NCI-H345 (cell line): ENCODE results near the gene SMC1B.
"Not testable (repeated sequence)": the region's sequence is repeated elsewhere in the genome, so short reads cannot be mapped to it uniquely, and the experiment has no call there.

ENCODE experiments used
- DNase-seq: peaks from one replicate; lab custom pipeline; 2025; lab: John Stamatoyannopoulos, UW

Gene SMC1B

GRCh38 chr22:45341498-45341897 is 71.9 kb downstream of the SMC1B start:
- no peak for DNase-seq

GRCh38 chr22:45340323-45340722 is 73.1 kb downstream of the SMC1B start:
- DNase-seq: no peak

- DNase-seq: no peak
Observed at GRCh38 chr22:45338795-45339194, 74.6 kb downstream of the SMC1B start.

- DNase-seq: no peak
Observed at GRCh38 chr22:45337536-45337935, 75.9 kb downstream of the SMC1B start.

- no peak for DNase-seq
Observed at GRCh38 chr22:45336971-45337431, 76.4 kb downstream of the SMC1B start.

- DNase-seq: no peak
Observed at GRCh38 chr22:45335854-45336522, 77.4 kb downstream of the SMC1B start.

- DNase-seq: no peak
Observed at GRCh38 chr22:45335021-45335818, 78.2 kb downstream of the SMC1B start.

- no peak for DNase-seq
Observed at GRCh38 chr22:45334528-45334927, 78.9 kb downstream of the SMC1B start.

- no peak for DNase-seq
Observed at GRCh38 chr22:45334068-45334467, 79.3 kb downstream of the SMC1B start.

- DNase-seq: no peak
Observed at GRCh38 chr22:45332001-45332400, 81.4 kb downstream of the SMC1B start.

- no peak for DNase-seq
Observed at GRCh38 chr22:45331486-45331885, 81.9 kb downstream of the SMC1B start.

- DNase-seq: no peak
Observed at GRCh38 chr22:45330548-45330947, 82.9 kb downstream of the SMC1B start.

- peak; percentile 14 for DNase-seq
Observed at GRCh38 chr22:45329530-45329936, 83.9 kb downstream of the SMC1B start.

GRCh38 chr22:45328822-45329529 is 84.4 kb downstream of the SMC1B start:
- no peak for DNase-seq

- DNase-seq: not testable (repeated sequence)
Observed at GRCh38 chr22:45328261-45328660, 85.1 kb downstream of the SMC1B start.

- DNase-seq: no peak
Observed at GRCh38 chr22:45324311-45324711, 89.1 kb downstream of the SMC1B start.

GRCh38 chr22:45323695-45324094 is 89.7 kb downstream of the SMC1B start:
- no peak for DNase-seq

- DNase-seq: no peak
Observed at GRCh38 chr22:45322873-45323525, 90.4 kb downstream of the SMC1B start.

GRCh38 chr22:45321827-45322226 is 91.6 kb downstream of the SMC1B start:
- DNase-seq: no peak

GRCh38 chr22:45320357-45320976 is 92.9 kb downstream of the SMC1B start:
- no peak for DNase-seq

- no peak for DNase-seq
Observed at GRCh38 chr22:45319324-45319685, 94.1 kb downstream of the SMC1B start.
